ENCODE data around the gene OR5L1. TPM values are rescaled to one million over a fixed set of nuclear protein-coding genes. Genes with fewer than 3 reads are reported as not detected.

Gene OR5L1
- total RNA-seq (ENCODE audit: low replicate concordance) = not detected in 2 replicates
- long read RNA-seq = 0 reads

- H3K4me1 Mint-ChIP-seq (ENCODE audit: unreplicated experiment) = no peaks in the 10 kb centered on the region
- no peak for DNase-seq (ENCODE audit: extremely low spot score, unreplicated experiment)
- no peaks in the 10 kb centered on the region for H3K27me3 Mint-ChIP-seq
- no peak within 1 kb of the TSS for H3K4me3 Mint-ChIP-seq
- TF ChIP-seq, protein P1, sequence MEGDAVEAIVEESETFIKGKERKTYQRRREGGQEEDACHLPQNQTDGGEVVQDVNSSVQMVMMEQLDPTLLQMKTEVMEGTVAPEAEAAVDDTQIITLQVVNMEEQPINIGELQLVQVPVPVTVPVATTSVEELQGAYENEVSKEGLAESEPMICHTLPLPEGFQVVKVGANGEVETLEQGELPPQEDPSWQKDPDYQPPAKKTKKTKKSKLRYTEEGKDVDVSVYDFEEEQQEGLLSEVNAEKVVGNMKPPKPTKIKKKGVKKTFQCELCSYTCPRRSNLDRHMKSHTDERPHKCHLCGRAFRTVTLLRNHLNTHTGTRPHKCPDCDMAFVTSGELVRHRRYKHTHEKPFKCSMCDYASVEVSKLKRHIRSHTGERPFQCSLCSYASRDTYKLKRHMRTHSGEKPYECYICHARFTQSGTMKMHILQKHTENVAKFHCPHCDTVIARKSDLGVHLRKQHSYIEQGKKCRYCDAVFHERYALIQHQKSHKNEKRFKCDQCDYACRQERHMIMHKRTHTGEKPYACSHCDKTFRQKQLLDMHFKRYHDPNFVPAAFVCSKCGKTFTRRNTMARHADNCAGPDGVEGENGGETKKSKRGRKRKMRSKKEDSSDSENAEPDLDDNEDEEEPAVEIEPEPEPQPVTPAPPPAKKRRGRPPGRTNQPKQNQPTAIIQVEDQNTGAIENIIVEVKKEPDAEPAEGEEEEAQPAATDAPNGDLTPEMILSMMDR (conservative IDR thresholded peaks at IDR 0.05) = no peak
- H3K27ac Mint-ChIP-seq = no peak within 1 kb of the TSS
- no peaks in the 10 kb centered on the region for H3K36me3 Mint-ChIP-seq
- peaks cover 7% of the 10 kb centered on the region for H3K9me3 Mint-ChIP-seq
These were observed at the start of gene OR5L1 for GRCh38 chr11:55811067-55811466. TSS of gene OR5L1 (plus strand) at chr11:55811367. CDS start at chr11:55811467, 100 bp downstream.

GRCh38 chr11:55773138-55773537, 38.0 kb upstream of the OR5L1 start, which contains the start of gene OR5D13:
TSS of gene OR5D13 (plus strand) at chr11:55773438. CDS start at chr11:55773438, 0 bp downstream.
- no peak within 1 kb of the TSS for H3K4me3 Mint-ChIP-seq
- no peaks in the 10 kb centered on the region for H3K9me3 Mint-ChIP-seq
- TF ChIP-seq, protein P1 (conservative IDR thresholded peaks at IDR 0.05) = no peak
- H3K27me3 Mint-ChIP-seq = no peaks in the 10 kb centered on the region
- H3K36me3 Mint-ChIP-seq = no peaks in the 10 kb centered on the region
- H3K27ac Mint-ChIP-seq = no peak within 1 kb of the TSS
- no peak for DNase-seq (ENCODE audit: extremely low spot score, unreplicated experiment)
- no peaks in the 10 kb centered on the region for H3K4me1 Mint-ChIP-seq (ENCODE audit: unreplicated experiment)

GRCh38 chr11:55791606-55792005, 19.6 kb upstream of the OR5L1 start:
- H3K27me3 Mint-ChIP-seq = no peaks in the 10 kb centered on the region
- H3K27ac Mint-ChIP-seq = no peak overlapping the region
- no peak overlapping the region for H3K4me3 Mint-ChIP-seq
- H3K4me1 Mint-ChIP-seq (ENCODE audit: unreplicated experiment) = no peaks in the 10 kb centered on the region
- TF ChIP-seq, protein P1 (conservative IDR thresholded peaks at IDR 0.05) = no peak
- DNase-seq (ENCODE audit: extremely low spot score, unreplicated experiment) = no peak
- no peaks in the 10 kb centered on the region for H3K36me3 Mint-ChIP-seq
- H3K9me3 Mint-ChIP-seq = peaks cover 6% of the 10 kb centered on the region

DNA sequence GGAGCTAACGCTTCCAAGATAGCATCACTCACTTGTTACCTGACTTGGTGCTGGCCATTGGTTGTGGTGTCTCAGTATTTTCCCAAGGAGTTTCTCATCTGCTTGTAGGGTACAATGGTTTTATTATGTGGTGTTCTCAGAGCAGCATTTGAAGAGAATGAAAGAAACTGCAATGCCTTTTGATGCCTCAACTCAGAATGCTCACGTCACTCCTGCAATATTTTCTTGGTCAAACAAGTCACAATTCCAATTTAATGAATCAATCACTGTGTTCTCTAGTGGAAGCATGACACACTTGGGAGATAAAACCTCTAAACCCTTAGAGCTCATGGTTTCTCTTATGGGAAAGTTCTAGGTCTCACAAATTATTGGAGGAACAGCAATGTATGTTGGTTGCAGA, 17.8 kb upstream of the OR5L1 start:
- Mint-ChIP-seq H3K36me3 (no peaks in the 10 kb centered on the region), H3K27ac (no peak overlapping the region), H3K4me3 (no peak overlapping the region), H3K4me1 (ENCODE audit: unreplicated experiment) (no peaks in the 10 kb centered on the region), H3K9me3 (no peaks in the 10 kb centered on the region), H3K27me3 (no peaks in the 10 kb centered on the region)
- no peak for DNase-seq (ENCODE audit: extremely low spot score, unreplicated experiment)
- TF ChIP-seq, protein P1 (conservative IDR thresholded peaks at IDR 0.05) = no peak

- Mint-ChIP-seq H3K27me3 (no peaks in the 10 kb centered on the region), H3K36me3 (no peaks in the 10 kb centered on the region), H3K9me3 (no peaks in the 10 kb centered on the region), H3K27ac (no peak within 1 kb of the TSS), H3K4me3 (no peak within 1 kb of the TSS), H3K4me1 (ENCODE audit: unreplicated experiment) (no peaks in the 10 kb centered on the region)
- TF ChIP-seq, protein P1 (conservative IDR thresholded peaks at IDR 0.05) = no peak
- no peak for DNase-seq (ENCODE audit: extremely low spot score, unreplicated experiment)
These were observed 15.9 kb upstream of the OR5L1 start, which contains the start of gene OR5D14 for GRCh38 chr11:55795256-55795655. TSS of gene OR5D14 (plus strand) at chr11:55795556. CDS start at chr11:55795556, 0 bp downstream.

GRCh38 chr11:55806248-55806647, 4.9 kb upstream of the OR5L1 start:
- Mint-ChIP-seq H3K27me3 (no peaks in the 10 kb centered on the region), H3K4me3 (no peak overlapping the region), H3K27ac (no peak overlapping the region), H3K9me3 (peaks cover 15% of the 10 kb centered on the region), H3K36me3 (no peaks in the 10 kb centered on the region), H3K4me1 (ENCODE audit: unreplicated experiment) (no peaks in the 10 kb centered on the region)
- no peak for DNase-seq (ENCODE audit: extremely low spot score, unreplicated experiment)
- TF ChIP-seq, protein P1 (conservative IDR thresholded peaks at IDR 0.05) = no peak
